Skeletal muscle tissue (tissue), 4 donors: Measurements from ENCODE around the gene ACKR4. TPM values are rescaled to one million over a fixed set of nuclear protein-coding genes. Genes with fewer than 3 reads are reported as not detected.
"Not testable (repeated sequence)": the region's sequence is repeated elsewhere in the genome, so short reads cannot be mapped to it uniquely, and the experiment has no call there.

Experiments used
- H3K27ac ChIP-seq: one replicate; pipeline ENCODE4 v1.7.0; 2013; ENCODE audit warnings: mild to moderate bottlenecking, low read depth, low read length, inconsistent platforms
- H3K27me3 ChIP-seq, 3 donors: one replicate each; pipeline ENCODE4 v1.7.0; 2013; ENCODE audit warnings: low read length in 3 of 3; ENCODE audit not compliant: control insufficient read depth in 3 of 3, insufficient read depth in 3 of 3
- H3K36me3 ChIP-seq, 3 donors: one replicate each; pipeline ENCODE4 v1.7.0; 2013; ENCODE audit warnings: low read length in 3 of 3; ENCODE audit not compliant: control insufficient read depth in 3 of 3, insufficient read depth in 3 of 3
- H3K4me1 ChIP-seq, 3 donors: one replicate each; pipeline ENCODE4 v1.7.0; 2013; ENCODE audit warnings: low read length in 3 of 3, mild to moderate bottlenecking in 3 of 3; ENCODE audit not compliant: control insufficient read depth in 3 of 3, insufficient read depth in 3 of 3
- H3K4me3 ChIP-seq, 3 donors: one replicate each; pipeline ENCODE4 v1.7.0; 2013; ENCODE audit warnings: low read length in 3 of 3
- H3K9ac ChIP-seq, 3 donors: one replicate each; pipeline ENCODE4 v1.7.0; 2013; ENCODE audit warnings: low read length in 3 of 3, mild to moderate bottlenecking in 3 of 3, moderate library complexity in 2 of 3, low read depth in 1 of 3
- H3K9me3 ChIP-seq, 3 donors: one replicate each; pipeline ENCODE4 v1.7.0; 2013; ENCODE audit warnings: low read length in 3 of 3; ENCODE audit not compliant: control insufficient read depth in 3 of 3
- total RNA-seq: library from RNA; depleted of rRNA; stranded (reverse); fragments of >200 nt; gene quantifications from one replicate; pipeline ENCODE4 v1.2.3, GENCODE V29; 2014
- donor health status: Osteomylitis.

The ACKR4 gene
- total RNA-seq, result 2.1 TPM

GRCh38 chr3:132596816-132597433 lies at the start of gene ACKR4:
Gene ACKR4, plus strand, starts transcription at chr3:132597270. Its CDS starts 3,128 bp downstream, at chr3:132600398.
- Histone ChIP-seq H3K4me3 (no peak within 1 kb of the TSS), H3K9me3 (no peaks in the 10 kb centered on the region), H3K27me3 (no peaks in the 10 kb centered on the region), H3K36me3 (peaks cover 0 to 8% (median 7%) of the 10 kb centered on the region in 3 donors), H3K9ac (no peak within 1 kb of the TSS), H3K27ac (no peak within 1 kb of the TSS), H3K4me1 (no peaks in the 10 kb centered on the region)

GRCh38 chr3:132549169-132549568 lies 47.9 kb upstream of the ACKR4 start:
- Histone ChIP-seq H3K27ac (no peak overlapping the region), H3K9me3 (no peaks in the 10 kb centered on the region)

GRCh38 chr3:132549890-132550578 lies 47.0 kb upstream of the ACKR4 start:
- Histone ChIP-seq H3K9me3 (no peaks in the 10 kb centered on the region), H3K4me3 (no peak overlapping the region)

More at GRCh38 chr3:132549169-132549568, 47.9 kb upstream of the ACKR4 start:
- H3K36me3 ChIP-seq, result no peaks in the 10 kb centered on the region
- no peak overlapping the region for H3K9ac ChIP-seq
- no peak overlapping the region for H3K4me3 ChIP-seq
- H3K27me3 ChIP-seq, result no peaks in the 10 kb centered on the region
- H3K4me1 ChIP-seq, result no peaks in the 10 kb centered on the region

DNA sequence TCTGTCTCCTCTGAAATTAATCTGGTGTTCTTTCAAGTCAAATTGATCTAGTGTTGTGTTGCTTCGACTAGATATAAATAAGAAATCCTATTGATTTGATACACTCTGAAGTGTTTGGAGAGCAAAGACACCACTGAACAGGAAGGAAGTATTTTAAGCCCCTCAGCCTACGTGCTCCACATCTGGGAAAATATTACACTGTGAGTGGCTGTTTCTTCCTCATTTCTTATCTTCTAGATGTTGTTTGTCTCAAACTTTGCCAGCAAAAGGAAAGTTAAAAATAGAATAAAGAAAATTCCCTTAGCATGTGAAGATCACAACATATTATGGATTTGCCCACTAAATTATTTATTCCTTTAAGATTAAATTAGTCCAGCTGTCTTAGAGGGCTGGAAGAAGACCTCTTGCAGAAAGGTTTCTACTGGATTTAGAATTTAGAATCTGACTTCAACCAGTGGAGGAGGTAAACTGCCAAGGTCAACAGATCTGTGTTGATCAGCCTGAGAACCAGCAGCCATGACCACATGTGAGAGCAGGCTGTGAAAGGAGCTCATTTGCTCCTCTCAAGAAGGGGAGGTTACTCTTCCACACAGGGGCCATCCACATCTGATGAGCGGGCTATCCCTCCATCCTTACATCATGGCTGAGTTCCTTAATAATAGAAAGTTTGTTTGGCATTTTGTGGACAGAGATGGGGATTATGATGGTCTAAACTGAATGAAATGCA lies 46.3 kb upstream of the ACKR4 start:
- H3K4me1 ChIP-seq, result no peaks in the 10 kb centered on the region

More at GRCh38 chr3:132549890-132550578, 47.0 kb upstream of the ACKR4 start:
- no peaks in the 10 kb centered on the region for H3K36me3 ChIP-seq
- no peaks in the 10 kb centered on the region for H3K27me3 ChIP-seq
- H3K4me1 ChIP-seq, result no peaks in the 10 kb centered on the region
- H3K9ac ChIP-seq, result no peak overlapping the region
- no peak overlapping the region for H3K27ac ChIP-seq

DNA sequence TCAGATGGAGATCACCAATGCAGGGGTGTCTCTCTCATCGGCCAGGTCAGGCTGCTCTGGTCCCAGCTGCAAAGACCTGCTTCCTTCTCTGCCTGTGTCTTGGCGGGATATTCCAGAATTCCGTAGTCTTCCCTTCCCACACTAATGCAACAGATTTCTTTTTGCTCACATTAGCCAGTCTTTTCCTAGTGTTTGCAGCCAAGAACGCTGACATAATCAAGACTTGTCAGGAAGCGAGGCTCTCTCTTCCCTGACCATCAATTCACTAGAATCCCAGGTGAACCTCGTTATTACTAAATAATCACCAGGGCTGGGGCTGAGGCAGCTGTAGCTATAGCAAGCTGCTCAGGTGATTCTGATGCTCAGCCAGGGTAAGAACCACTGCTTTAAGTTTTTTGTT lies 43.2 kb upstream of the ACKR4 start:
- H3K4me3 ChIP-seq, result no peak overlapping the region
- no peak overlapping the region for H3K9ac ChIP-seq
- no peaks in the 10 kb centered on the region for H3K27me3 ChIP-seq
- no peaks in the 10 kb centered on the region for H3K9me3 ChIP-seq
- H3K4me1 ChIP-seq, result no peaks in the 10 kb centered on the region
- H3K36me3 ChIP-seq, result peaks cover 0 to 10% (median 5%) of the 10 kb centered on the region in 3 donors
- H3K27ac ChIP-seq, result no peak overlapping the region

More for the DNA sequence above, 46.3 kb upstream of the ACKR4 start:
- Histone ChIP-seq H3K4me3 (no peak overlapping the region), H3K9ac (no peak overlapping the region), H3K27ac (no peak overlapping the region), H3K9me3 (no peaks in the 10 kb centered on the region), H3K36me3 (no peaks in the 10 kb centered on the region), H3K27me3 (no peaks in the 10 kb centered on the region)

DNA sequence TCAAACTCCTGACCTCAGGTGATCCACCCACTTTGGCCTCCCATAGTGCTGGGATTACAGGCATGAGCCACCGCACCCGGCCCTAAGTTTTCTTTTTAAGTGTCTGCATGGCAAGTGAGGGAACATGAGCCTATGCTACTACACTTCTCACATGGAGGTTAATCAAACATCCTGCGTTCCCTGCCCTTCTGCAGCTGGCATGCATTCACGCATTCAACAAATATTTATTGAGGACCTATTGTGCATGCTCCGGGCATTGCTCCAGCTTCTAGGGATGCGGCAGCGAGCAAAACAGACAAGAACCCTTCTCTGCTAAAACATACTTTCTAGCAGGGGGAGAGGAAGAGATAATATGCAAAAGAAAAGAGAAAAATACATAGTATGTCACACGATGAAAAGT lies 42.6 kb upstream of the ACKR4 start:
- H3K36me3 ChIP-seq, result peaks cover 0 to 14% (median 10%) of the 10 kb centered on the region in 3 donors
- H3K9me3 ChIP-seq, result no peaks in the 10 kb centered on the region
- H3K27ac ChIP-seq, result no peak overlapping the region
- H3K4me1 ChIP-seq, result no peaks in the 10 kb centered on the region
- H3K9ac ChIP-seq, result no peak overlapping the region
- no peaks in the 10 kb centered on the region for H3K27me3 ChIP-seq
- H3K4me3 ChIP-seq, result no peak overlapping the region

GRCh38 chr3:132555306-132556035 lies 41.6 kb upstream of the ACKR4 start:
- Histone ChIP-seq H3K9ac (no peak overlapping the region), H3K4me1 (no peaks in the 10 kb centered on the region), H3K4me3 (no peak overlapping the region), H3K36me3 (peaks cover 0 to 17% (median 10%) of the 10 kb centered on the region in 3 donors), H3K9me3 (no peaks in the 10 kb centered on the region), H3K27ac (no peak overlapping the region), H3K27me3 (no peaks in the 10 kb centered on the region)

- H3K4me1 ChIP-seq, H3K4me3 ChIP-seq, H3K9me3 ChIP-seq, H3K9ac ChIP-seq, H3K27ac ChIP-seq, H3K27me3 ChIP-seq: not testable (repeated sequence)
- peaks cover 2 to 18% (median 10%) of the 10 kb centered on the region in 3 donors for H3K36me3 ChIP-seq
Observed at GRCh38 chr3:132556036-132556386, 41.1 kb upstream of the ACKR4 start.

GRCh38 chr3:132556508-132557159 lies 40.4 kb upstream of the ACKR4 start:
- H3K4me1 ChIP-seq, result no peaks in the 10 kb centered on the region
- H3K36me3 ChIP-seq, result peaks cover 3 to 18% (median 10%) of the 10 kb centered on the region in 3 donors
- no peak overlapping the region for H3K27ac ChIP-seq
- no peak overlapping the region for H3K4me3 ChIP-seq
- no peaks in the 10 kb centered on the region for H3K27me3 ChIP-seq
- no peaks in the 10 kb centered on the region for H3K9me3 ChIP-seq
- no peak overlapping the region for H3K9ac ChIP-seq
